ENCODE results near the gene PPA1.
A peak's percentile ranks its signal among the peaks of the same experiment; 100 is the strongest.
"Not testable (repeated sequence)": the region's sequence is repeated elsewhere in the genome, so short reads cannot be mapped to it uniquely, and the experiment has no call there.

PPA1 gene

DNA sequence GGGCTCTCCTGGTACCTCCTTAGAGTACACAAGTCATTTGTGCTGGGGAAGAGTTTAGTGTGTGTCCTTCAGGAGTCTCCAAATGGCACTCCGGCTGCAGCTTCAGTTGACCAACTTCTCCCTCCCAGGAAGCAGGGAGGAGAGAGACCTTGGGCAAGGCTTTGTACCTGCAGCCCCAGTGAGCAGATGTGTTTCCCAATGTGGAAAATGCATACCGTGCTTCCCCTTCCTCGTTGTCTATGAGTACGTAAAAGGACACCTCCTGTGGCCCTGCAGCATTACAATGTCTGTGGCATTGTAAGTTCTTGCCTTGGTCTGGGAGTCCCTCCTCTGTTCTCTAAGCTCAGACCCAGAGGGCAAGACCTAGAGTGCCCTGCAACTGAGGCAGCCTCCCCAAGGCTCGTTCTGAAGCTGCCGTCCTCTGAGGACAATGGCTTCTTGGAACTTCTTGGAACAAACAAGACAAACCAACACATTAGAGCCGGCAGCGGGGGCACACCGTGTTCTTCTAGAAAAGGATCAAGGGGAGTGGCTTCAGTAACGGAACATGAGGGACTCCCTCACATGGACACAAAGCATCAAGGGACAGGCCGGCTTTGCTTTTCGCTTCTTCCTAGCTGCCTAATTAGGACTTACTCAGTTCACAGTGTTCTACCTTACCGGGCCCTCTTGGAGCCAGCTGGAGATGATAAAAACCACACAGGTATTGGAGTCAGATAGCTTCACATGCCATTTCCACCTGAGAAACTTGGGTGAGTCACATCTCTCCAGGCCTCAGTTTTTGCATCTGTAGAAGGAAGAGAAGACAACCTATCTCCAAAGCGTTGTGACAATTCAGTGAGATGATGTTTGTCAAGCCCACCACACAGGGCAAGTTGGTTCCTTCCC, 20.9 kb upstream of the PPA1 start:
- DNase-seq = no peak

DNA sequence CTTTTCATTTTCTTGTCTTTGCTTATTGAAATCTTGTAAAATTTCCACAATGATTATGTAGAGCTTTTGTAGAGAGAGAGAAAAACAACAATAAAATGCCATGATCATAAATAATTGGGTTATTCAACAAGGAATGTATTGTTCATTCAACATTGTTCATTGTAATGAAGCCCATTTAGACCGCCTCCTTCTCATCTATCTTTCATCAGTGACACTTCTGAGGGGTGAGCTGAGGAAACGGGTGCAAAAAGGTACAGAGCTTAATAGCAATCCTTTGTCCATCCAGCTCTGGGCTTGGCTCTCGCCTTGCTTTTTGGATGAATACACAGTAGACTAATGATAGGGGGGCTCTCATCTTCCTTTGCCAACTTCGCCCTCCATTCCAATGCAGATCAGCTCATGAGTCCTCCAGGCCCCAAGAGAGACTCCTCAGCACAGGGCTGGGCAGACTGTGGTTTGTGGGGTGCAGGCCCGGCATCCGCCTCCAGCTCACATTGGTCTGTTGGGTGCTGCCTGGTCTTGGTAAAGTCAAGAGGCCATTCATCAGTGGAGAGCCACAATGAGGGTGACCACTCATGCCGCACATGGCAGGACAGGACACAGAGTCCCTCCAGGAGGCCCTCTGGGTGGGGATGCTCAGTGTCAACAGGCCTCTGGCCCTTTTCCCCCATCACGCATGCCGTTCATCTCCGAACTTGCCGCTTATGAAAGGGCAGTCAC, 17.9 kb upstream of the PPA1 start:
- DNase-seq = no peak

DNA sequence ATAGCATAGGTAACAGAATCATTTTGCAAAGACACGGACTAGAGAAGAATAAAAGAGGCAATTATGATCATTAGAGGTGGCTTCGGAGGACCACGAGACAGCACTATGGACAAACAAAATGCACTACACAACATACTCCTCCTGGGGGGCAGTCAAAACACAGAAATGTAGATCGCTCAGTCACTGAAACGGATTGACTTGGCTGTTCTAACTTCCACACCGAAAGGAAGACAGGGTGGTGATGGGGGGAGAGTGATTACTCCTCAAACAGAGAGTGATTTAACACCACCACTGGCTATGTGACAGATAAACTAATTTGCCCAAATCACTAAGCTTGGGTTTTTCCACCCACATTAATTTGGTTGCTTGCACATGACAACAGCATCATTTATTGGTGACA, 14.1 kb upstream of the PPA1 start:
- no peak for DNase-seq

DNA sequence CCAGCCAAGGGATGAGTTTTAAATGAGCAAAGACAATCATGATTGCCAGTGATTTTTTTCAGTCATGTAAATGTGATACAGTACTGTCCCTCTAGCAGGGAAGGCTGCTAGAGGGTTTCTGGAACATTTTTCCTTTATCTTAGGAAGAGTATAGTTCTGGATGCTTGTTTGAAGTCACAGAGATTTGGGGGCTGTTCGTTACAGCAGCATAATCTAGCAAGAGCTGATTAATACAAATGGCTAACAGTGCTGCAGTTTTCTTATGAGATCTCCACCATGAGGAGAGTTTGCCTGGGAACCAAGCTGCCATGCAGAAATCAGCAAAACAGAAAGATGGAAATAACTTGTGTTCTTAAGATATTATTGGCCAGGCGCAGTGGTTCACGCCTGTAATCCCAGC, 7.9 kb upstream of the PPA1 start:
- no peak for DNase-seq

DNA sequence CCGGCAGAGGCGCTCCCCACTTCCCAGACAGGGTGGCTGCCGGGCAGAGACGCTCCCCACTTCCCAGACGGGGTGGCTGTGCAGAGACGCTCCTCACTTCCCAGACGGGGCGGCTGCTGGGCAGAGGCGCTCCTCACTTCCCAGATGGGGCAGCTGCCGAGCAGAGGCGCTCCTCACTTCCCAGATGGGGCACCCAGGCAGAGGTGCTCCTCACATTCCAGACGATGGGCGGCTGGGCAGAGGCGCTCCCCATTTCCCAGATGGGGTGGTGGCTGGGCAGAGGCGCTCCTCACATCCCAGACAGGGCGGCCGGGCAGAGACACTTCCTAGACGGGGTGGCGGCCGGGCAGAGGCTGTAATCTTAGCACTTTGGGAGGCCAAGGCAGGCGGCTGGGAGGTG, 6.8 kb upstream of the PPA1 start:
- not testable (repeated sequence) for DNase-seq

DNA sequence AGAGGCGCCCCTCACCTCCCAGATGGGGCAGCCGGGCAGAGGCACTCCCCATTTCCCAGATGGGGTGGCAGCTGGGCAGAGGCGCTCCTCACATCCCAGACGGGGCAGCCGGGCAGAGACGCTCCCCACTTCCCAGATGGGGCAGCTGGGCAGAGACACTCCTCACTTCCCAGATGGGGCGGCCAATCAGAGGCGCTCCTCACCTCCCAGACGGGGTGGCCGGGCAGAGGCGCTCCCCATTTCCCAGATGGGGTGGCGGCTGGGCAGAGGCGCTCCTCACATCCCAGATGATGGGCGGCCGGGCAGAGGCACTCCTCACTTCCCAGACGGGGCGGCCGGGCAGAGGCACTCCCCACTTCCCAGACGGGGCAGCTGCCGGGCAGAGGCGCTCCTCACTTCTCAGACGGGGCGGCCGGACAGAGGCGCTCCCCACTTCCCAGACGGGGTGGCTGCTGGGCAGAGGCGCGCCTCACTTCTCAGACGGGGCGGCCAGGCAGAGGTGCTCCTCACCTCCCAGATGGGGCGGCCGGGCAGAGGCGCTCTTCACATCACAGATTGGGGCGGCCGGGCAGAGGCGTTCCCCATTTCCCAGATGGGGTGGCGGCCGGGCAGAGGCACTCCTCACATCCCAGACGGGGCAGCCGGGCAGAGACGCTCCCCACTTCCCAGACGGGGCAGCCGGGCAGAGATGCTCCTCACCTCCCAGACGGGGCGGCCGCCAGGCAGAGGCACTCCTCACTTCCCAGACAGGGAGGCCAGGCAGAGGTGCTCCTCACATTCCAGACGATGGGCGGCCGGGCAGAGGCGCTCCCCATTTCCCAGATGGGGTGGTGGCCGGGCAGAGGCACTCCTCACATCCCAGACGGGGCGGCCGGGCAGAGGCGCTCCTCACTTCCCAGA, 6.1 kb upstream of the PPA1 start:
- not testable (repeated sequence) for DNase-seq

DNA sequence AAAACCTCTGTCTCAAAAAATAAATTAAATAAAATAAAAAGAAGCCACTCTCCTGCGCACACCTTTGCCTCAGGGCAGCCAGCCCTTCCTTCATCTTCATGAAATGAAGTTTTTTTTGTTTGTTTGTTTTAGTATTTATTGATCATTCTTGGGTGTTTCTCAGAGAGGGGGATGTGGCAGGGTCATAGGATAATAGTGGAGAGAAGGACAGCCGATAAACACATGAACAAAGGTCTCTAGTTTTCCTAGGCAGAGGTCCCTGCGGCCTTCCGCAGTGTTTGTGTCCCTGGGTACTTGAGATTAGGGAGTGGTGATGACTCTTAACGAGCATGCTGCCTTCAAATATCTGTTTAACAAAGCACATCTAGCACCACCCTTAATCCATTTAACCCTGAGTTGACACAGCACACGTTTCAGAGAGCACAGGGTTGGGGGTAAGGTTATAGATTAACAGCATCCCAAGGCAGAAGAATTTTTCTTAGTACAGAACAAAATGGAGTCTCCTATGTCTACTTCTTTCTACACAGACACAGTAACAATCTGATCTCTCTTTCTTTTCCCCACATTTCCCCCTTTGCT, 4.8 kb upstream of the PPA1 start:
- DNase-seq = not testable (repeated sequence)

DNA sequence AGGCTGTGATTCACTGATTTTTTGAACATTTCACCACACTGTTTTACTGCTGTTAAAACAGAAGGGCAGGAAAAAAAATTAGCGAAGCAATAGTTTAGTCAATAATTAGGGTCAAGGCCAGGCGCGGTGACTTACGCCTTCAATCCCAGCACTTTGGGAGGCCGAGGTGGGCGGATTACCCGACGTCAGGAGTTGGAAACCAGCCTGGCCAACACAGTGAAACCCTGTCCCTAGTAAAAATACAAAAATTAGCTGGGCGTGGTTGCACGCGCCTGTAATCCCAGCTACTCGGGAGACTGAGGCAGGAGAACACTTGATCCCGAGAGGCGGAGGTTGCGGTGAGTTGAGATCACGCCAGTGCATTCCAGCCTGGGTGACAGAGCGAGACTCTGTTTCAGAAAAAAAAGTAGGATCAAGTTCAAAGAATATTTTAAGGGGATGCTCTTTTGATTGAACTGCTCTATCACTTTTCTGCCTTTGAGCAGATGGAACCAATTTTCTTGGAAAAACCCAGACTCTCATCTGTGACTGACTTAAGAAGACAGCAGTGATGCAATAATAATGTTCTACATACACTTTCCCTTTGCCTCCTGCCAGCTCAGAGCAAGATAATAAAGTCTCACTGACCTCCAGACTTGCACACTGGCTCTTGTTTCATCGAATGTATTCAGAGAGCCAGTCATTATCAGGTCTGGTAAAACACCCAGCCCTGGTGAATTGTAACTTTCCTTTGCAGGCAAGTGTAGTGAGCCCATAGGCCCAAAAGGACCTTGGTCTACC, 1.6 kb upstream of the PPA1 start:
- no peak for DNase-seq

DNA sequence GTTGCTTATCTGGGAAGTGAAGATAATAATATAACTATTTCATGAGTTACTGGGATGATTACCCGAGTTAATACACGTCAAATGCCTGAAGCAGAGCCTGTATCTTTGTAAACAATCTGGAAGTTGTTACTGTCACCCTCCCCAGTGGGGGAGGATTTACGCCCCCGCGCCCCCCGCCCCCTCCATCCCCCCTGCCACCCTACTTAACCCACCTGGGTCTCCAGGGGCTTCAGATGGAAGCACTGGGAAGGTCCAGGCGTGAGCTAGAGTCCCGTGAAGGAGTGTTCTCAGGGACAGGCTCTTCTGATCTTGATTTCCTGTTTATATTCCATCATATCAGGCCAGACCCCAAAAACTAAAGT, 691 bp upstream of the PPA1 start:
- no peak for DNase-seq

DNA sequence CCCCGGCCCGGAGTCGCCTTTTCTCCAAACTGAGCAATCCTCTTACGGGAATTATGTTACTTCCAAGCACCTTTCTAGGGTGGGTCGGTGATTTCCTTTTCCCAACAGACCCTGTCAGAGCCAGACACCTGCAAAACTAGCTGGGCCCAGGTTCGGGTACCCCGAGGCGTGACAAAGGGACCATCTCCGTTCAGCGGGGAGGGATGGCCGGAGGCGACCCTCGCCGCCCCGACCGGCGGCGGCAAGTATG, 445 bp downstream of the PPA1 start:
- no peak for DNase-seq

DNA sequence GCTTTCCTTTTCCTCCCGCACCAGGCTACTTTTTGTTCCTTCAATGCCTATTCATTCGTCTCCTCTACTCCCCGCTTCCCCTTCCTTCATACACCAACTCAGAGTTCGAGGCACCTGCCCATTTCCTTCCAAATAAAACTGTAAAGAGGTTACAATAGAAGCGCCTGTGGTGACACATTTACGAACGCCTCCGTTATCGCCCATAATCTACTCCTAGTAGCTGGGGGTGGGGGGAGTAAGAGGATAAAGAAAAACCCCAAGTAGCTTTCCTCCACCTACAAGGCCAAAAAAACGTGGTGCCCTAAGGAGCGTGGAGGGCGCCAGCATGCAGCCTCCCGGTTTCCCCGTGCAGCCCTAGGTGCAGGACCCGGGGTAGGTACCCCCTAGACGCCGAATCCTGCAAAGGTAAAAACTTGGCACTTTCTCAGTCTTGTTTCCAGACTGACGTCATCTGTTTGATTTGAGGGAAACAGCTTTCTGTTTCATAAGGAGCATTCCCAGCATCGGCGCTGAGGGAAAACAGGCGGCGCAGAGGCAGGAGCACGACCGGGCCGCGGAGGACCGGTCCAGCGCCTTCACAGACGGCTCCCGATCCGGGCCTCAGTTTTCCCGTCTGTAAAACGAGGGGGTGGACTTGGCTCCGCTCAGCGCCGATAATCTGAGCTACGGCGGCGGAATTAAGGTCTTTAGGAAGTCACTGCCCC, 922 bp downstream of the PPA1 start:
- DNase-seq = peak; percentile 76

DNA sequence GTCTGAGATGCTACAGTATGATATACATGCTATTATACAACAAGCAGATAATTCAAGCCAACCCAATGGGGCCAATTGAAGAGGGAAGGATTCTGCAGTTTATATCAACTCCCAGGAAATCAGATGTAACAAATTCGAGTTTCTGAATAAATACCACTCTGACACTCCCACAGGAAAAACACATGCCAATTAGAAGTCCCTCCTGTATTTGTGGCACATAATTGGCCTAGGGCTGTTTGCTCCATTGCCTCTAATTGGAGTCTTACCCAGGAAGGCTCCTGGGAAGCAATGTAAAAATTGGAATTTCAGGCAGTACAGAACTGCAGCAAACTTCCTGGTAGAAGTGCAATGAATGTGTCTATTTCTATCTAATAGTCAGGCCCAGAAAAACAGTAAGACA, 4.7 kb downstream of the PPA1 start:
- DNase-seq = no peak

DNA sequence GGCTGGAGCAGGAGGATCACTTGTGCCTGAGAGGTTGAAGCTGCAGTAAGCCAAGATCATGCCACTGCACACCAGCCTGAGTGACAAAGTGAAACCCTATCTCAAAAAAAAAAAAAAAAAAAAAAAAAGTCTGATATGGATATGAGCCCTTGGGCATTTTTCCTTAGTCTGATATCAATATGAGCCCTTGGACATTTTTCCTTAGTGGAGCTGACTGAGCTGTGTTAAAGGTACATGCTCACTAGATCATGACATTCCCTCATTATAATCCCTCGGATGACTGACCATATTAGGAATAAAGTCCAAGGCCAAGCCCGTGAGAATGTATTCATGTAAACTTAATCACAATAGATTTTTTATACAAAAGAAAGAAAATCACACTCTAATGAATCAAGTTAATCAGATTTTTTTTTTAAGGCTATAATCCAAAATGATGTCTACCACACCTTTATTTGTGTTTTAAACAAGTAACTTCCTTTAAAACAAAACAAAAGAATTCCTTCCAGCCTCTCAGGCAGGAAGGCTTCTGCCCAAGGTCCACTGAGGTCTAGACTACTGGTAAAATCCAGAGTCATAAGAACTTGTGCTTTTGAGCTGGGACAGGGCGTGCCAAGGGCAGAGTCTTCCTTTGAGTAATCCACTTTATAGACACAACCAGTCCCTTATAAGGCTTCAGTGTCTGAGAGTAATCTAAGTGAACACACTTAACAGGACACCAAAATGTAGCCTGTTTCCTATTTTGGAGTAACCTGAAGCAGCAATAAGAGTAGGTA, 5.5 kb downstream of the PPA1 start:
- DNase-seq = no peak

DNA sequence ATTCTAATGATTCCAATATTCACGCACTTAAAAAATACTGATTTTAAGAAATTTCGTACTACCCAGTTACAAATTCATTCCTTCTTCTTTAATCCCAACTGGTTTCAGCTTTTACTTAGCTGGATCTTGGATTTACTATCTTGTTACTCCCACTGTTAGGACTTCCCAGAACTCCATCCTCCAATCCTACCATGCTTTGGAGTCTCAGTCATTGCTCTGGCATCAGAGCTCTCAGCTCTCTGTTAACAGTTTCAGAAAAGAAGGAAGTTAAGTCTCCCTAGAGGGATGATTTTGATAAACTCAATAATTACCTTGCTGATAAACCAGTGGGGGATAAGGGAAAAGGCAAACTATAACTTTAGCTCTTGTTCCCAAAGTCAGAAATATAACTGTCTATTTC, 9.5 kb downstream of the PPA1 start:
- no peak for DNase-seq

DNA sequence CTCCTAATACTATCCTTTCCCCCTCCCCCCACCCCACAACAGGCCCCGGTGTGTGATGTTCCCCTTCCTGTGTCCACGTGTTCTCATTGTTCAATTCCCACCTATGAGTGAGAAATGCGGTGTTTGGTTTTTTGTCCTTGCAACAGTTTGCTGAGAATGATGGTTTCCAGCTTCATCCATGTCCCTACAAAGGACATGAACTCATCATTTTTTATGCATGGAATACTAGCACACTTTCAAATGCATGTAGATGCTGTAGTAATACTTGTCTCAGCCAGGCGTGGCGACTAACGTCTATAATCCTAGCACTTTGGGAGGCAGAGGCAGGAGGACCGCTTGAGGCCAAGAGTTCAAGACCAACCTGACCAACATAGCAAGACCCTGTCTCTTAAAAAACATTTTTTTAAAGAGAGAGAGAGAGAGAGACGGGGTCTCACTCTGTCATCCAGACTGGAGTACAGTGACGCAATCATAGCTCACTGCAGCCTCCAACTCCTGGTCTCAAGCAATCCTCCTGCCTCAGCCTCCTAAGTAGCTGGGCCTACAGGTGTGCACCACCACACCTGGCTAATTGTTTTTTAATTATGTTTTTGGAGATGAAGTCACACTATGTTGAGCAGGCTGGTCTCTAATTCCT, 10.3 kb downstream of the PPA1 start:
- not testable (repeated sequence) for DNase-seq

DNA sequence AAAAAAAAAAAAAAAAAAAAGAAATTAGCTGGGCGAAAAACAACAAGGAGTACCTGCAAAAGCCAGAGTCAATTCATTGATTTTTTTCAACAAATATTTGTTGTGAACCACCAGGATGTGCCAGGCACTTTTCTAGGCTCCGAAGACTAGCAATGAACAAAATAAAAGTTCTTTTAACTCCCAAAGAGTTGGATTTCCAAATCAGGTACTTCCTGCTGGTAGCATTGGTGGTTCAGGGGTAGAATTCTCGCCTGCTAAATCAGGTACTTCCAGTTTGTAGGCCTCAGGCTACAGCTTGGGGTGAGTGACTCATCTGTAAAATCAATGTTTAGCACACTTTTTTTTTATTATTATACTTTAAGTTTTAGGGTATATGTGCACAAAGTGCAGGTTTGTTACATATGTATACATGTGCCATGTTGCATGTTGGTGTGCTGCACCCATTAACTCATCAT, 10.9 kb downstream of the PPA1 start:
- DNase-seq = no peak

DNA sequence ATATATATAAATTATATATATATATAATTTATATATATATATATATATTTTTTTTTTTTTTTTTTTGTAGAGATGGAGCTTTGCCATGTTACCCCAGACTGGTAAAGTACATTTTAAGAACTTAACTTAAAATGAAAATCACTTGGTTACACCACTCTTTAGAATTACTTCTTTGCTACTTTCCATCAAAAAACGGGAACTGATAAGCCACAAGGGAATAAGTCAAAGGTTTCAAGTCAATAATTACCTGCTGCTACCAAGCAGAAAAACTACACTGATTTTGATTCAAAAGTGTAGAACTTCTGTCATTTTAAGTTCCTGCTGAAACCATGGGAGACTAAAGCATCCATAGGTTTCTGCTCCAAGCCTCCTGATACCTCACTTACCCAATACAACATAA, 12.2 kb downstream of the PPA1 start:
- no peak for DNase-seq

DNA sequence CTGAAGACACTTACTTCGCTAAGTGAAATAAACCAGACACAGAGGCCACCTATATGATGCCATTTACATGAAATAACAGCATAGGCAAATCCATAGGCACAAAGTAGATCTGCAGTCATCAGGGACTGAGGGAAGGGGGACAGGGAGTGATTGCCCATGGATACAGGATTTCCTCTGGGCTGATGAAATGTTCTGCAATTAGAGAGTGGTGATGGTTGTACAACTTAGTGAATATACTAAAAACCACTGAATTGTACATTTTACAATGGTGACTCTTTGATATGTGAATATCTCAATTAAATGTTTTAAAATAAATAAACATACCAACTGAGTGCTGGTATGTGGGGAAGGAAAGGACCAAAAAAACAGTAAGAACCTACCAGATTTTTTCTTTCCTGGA, 20.4 kb downstream of the PPA1 start:
- DNase-seq = no peak

DNA sequence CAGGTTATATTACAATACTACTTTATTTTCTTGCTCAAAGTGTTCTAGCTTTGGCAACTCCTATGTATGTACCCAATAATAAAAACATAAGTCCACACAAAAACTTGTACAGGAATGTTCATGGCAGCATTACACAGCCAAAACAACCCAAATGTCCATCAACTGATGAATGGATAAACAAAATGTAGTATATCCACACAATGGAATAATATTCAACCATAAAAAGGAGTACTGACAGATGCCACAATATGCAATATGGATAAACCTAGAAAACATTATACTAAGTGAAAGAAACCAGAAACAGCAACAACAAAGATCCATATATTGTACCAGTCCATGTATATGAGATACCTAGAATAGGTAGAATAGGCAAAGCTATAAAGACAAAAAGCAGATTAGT, 21.0 kb downstream of the PPA1 start:
- DNase-seq = no peak

DNA sequence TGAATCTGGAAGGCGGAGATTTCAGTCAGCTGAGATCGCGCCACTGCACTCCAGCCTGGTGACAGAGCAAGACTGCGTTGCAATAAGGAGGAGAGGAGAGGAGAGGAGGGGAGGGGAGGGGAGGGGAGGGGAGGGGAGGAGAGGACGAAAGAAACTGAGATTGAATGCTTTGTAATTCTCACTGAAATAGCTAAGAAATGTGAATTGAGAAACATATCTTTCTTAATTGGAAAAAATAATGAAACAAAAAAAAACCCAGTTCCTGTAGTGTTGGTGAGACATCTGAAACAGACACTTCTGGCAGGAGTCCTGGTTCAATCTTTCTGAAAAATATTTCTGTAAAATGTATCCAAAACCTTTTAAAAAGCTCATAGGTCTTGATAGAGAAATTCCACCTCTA, 26.5 kb downstream of the PPA1 start:
- no peak for DNase-seq

DNA sequence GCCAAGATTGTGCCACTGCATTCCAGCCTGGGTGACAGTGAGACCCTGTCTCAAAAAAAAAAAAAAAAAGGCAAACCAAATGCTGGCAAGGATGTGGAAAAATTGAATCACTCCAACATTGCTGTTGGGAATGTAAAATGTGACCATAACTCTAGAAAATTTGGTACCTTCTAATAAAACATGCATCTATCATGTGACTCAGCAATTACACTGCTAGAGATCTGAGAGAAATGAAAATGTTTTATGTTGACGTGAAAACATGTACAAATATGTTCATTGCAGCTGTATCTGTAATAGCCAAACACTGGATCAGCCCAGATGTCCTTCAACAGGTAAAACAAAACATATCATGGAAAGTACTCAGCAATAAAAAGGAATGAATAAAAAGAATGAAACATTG, 32.1 kb downstream of the PPA1 start:
- DNase-seq = no peak
